Right lobe of liver (tissue), 6 donors: ENCODE measurements around the gene NUP133. TPM values are rescaled to one million over a fixed set of nuclear protein-coding genes. Genes with fewer than 3 reads are reported as not detected.

Experiments used
- ATAC-seq, 4 donors: fragments of 200-7000 bp; cut with Tn5 transposase; one replicate each; pipeline ENCODE4 v1.9.1; 2020; ENCODE audit warnings: mild to moderate bottlenecking in 4 of 4, moderate library complexity in 4 of 4
- DNase-seq, 3 donors: peaks; one replicate each; pipeline ENCODE4 v3.0.0-alpha.2; 2020
- H3K27ac ChIP-seq, 3 donors: fragments of 200-600 bp; one replicate each; pipeline ENCODE4 v1.8.0; 2022
- H3K27me3 ChIP-seq, 2 donors: fragments of 200-600 bp; one replicate each; pipeline ENCODE4 v1.8.0; 2022
- H3K36me3 ChIP-seq, 4 donors: fragments of 200-600 bp; sonication (generic) in 1 of 4; one replicate each; pipeline versions ENCODE4 v1.5.1 to v1.8.0; 2017 to 2022; ENCODE audit warnings: control low read depth in 1 of 4
- H3K4me1 ChIP-seq, 4 donors: fragments of 200-600 bp; sonication (generic) in 1 of 4; one replicate each; pipeline versions ENCODE4 v1.5.1 to v1.8.0; 2017 to 2022; ENCODE audit warnings: control low read depth in 1 of 4
- H3K4me3 ChIP-seq, 3 donors: fragments of 200-600 bp; one replicate each; pipeline ENCODE4 v1.8.0; 2022
- H3K9me3 ChIP-seq, 4 donors: fragments of 200-600 bp; sonication (generic) in 1 of 4; one replicate each; pipeline versions ENCODE4 v1.5.1 to v1.8.0; 2017 to 2022; ENCODE audit warnings: control low read depth in 1 of 4
- CTCF ChIP-seq, 4 donors: fragments of 200-600 bp in 3 of 4; fragments of 450-650 bp in 1 of 4; IDR thresholded peaks; one replicate each; pipeline versions ENCODE4 v1.5.1 to v1.8.0; 2016 to 2022; ENCODE audit warnings: antibody characterized with exemption in 4 of 4, mild to moderate bottlenecking in 2 of 4
- POLR2A ChIP-seq: fragments of 450-650 bp; IDR thresholded peaks from one replicate; pipeline ENCODE4 v1.6.1; 2017; ENCODE audit warnings: antibody characterized with exemption, mild to moderate bottlenecking
- WGBS: methylation state at CpG from one replicate; pipeline ENCODE4 v1.1.6; 2018; ENCODE audit warnings: low coverage, low lambda C conversion rate; ENCODE audit not compliant: insufficient coverage; ENCODE audit errors: missing lambda C conversion rate; 5-methylcytosine and 5-hydroxymethylcytosine counted together
- intact Hi-C, 2 donors: fragments of 100-400 bp; cut with DNase I; formaldehyde crosslinking; loops; one replicate each; pipeline versions ENCODE4 v1.11.2 to v1.14.1; 2022
- total RNA-seq, 6 experiments: library from RNA; depleted of rRNA in 2 of 6; stranded (reverse); fragments of >200 nt in 2 of 6; fragmentation: NEBNext Ultra II Directional in 3 of 6; extraction: Animal tissue kit (Norgen Biotek cat#: 25700) in 3 of 6; gene quantifications; one replicate each; pipeline versions ENCODE4 v1.1.0 to v1.2.4, GENCODE V29; 2016 to 2023
- donor health status: DM: no; HTN: yes; CAD: no.
- donor health status: DM: no; HTN: no; CAD: no.
- donor health status: DM: no; HTN: no; CAD: no.
- donor health status: DM: no; HTN: yes; CAD: no.
- donor health status: DM: no; HTN: yes; CAD: no.

Gene NUP133
- total RNA-seq, 6 experiments from 2014 or later, result 8.5 to 14.4 (median 11.5) TPM

DNA sequence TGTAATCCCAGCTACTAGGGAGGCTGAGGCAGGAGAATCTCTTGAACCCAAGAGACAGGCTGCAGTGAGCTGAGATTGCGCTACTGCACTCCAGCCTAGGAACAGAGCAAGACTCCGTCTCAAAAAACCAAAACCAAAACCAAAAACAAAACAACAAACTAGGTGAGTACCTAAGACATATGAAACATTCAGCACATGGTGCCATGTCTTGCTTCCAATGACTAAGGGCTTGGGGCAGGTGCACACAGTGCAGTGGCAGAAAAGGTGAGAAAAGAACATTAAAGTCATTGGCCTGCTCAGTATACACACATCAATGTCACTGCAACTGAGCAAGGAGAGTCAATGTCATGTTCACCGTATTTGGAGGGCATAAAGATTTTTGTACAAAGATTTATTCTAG, 70.1 kb downstream of the NUP133 start:
- DNase-seq (no peak), ATAC-seq (no peak)
- no peak overlapping the region for H3K4me3 ChIP-seq
- H3K9me3 ChIP-seq, result no peaks in the 10 kb centered on the region
- H3K36me3 ChIP-seq, result peaks cover 0 to 18% (median 2%) of the 10 kb centered on the region in 4 donors
- H3K27me3 ChIP-seq, result peaks cover 0 to 11% of the 10 kb centered on the region in 2 donors
- 94% methylated on average over 3 of the region's 3 CpGs for WGBS
- TF ChIP-seq POLR2A (no peak), CTCF (IDR thresholded peaks at IDR 0.05) (no peak)
- intact Hi-C loops, result no loop called here
- H3K27ac ChIP-seq, result no peak overlapping the region
- H3K4me1 ChIP-seq, result no peaks in the 10 kb centered on the region

GRCh38 chr1:229437443-229437842, 70.7 kb downstream of the NUP133 start:
- no peak overlapping the region for H3K27ac ChIP-seq
- intact Hi-C loops, result no loop called here
- H3K4me3 ChIP-seq, result no peak overlapping the region
- WGBS, result 100% methylated on average over 1 of the region's 2 CpGs
- H3K9me3 ChIP-seq, result no peaks in the 10 kb centered on the region
- no peaks in the 10 kb centered on the region for H3K4me1 ChIP-seq
- H3K36me3 ChIP-seq, result peaks cover 0 to 18% (median 2%) of the 10 kb centered on the region in 4 donors
- H3K27me3 ChIP-seq, result peaks cover 0 to 13% of the 10 kb centered on the region in 2 donors
- ATAC-seq (no peak), DNase-seq (no peak)
- TF ChIP-seq CTCF (IDR thresholded peaks at IDR 0.05) (no peak), POLR2A (no peak)

GRCh38 chr1:229436201-229436600, 71.9 kb downstream of the NUP133 start:
- WGBS, result 73% methylated on average over 2 of the region's 7 CpGs
- Histone ChIP-seq H3K4me3 (no peak overlapping the region), H3K27me3 (peaks cover 0 to 20% of the 10 kb centered on the region in 2 donors), H3K4me1 (peaks cover 0 to 9% (median 0%) of the 10 kb centered on the region in 4 donors), H3K9me3 (no peaks in the 10 kb centered on the region), H3K27ac (no peak overlapping the region), H3K36me3 (peaks cover 0 to 8% (median 2%) of the 10 kb centered on the region in 4 donors)
- ATAC-seq (peak in 1 of 4 donors; percentile 15), DNase-seq (no peak)
- intact Hi-C loops, result no loop called here
- no peak for TF ChIP-seq POLR2A
- TF ChIP-seq CTCF (IDR thresholded peaks at IDR 0.05), result no peak

DNA sequence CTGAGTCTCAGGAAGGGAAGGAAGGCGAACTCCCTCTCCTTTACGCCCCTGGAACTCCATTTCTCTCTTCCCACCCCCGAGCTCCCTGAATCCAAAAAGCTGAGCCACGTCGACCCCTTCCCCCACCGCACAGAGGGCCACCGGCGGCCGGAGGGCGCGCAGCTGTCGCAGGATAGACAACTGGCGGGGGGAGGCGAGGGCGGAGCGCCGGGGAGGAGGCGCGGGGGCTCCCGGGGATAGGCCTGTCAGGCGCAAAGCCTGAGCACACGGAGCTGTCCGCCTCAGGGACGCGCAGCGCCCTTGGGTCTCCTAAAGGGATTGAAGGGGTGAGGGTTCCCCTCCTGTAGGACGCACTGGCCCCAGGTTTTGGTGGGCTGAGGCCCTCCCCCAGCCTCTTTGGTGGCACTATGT, 73.5 kb downstream of the NUP133 start:
- 0% methylated on average over 7 of the region's 27 CpGs for WGBS
- peaks cover 0 to 26% of the 10 kb centered on the region in 2 donors for H3K27me3 ChIP-seq
- peaks cover 0 to 9% (median 0%) of the 10 kb centered on the region in 4 donors for H3K4me1 ChIP-seq
- H3K9me3 ChIP-seq, result no peaks in the 10 kb centered on the region
- no peak overlapping the region for H3K4me3 ChIP-seq
- no peak for DNase-seq
- H3K27ac ChIP-seq, result no peak overlapping the region
- intact Hi-C loops, result no loop called here
- TF ChIP-seq CTCF (IDR thresholded peaks at IDR 0.05) (no peak), POLR2A (no peak)
- no peaks in the 10 kb centered on the region for H3K36me3 ChIP-seq
- ATAC-seq, result no peak
